ENCODE measurements around the gene EXOC3L2.

DNA sequence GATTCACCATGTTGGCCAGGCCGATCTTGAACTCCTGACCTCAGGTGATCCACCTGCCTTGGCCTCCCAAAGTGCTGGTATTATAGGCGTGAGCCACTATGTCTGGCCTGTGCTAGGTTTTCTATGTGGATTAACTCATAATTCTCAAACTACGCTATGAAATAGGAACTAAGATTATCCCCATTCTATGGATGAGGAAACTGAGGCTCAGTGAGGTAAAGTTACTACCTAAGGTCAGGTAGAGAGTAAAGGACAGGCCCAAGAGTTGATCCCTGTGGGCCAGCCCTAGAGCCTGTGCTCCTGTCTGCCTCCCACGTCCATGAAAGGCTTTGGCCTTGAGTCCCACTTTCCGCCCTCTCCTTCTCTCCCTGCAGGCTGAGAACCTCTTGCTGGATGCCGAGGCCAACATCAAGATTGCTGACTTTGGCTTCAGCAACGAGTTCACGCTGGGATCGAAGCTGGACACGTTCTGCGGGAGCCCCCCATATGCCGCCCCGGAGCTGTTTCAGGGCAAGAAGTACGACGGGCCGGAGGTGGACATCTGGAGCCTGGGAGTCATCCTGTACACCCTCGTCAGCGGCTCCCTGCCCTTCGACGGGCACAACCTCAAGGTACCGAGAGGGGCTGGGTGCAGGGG is 26.0 kb upstream of the EXOC3L2 start:
- TF ChIP-seq POLR2A (IDR thresholded peaks at IDR 0.05; ENCODE audit: low read depth, low read length) (no peak), FOS (IDR thresholded peaks at IDR 0.05; ENCODE audit: borderline replicate concordance, extremely low read depth, insufficient read length) (no peak), MXI1 (IDR thresholded peaks at IDR 0.05; ENCODE audit: low read depth, low read length) (no peak), CHD2 (IDR thresholded peaks at IDR 0.05; ENCODE audit: borderline replicate concordance, low read depth, low read length) (no peak), DPF2 (IDR thresholded peaks at IDR 0.05) (no peak), ETV6 (conservative IDR thresholded peaks at IDR 0.05 in 1 of 2, IDR thresholded peaks at IDR 0.05 in 1 of 2; ENCODE audit: borderline replicate concordance in 1 of 2, low read depth in 1 of 2) (no peak), TAF1 (IDR thresholded peaks at IDR 0.05; ENCODE audit: borderline replicate concordance, low read depth, low read length) (no peak), EZH2 (IDR thresholded peaks at IDR 0.05; ENCODE audit: borderline replicate concordance, control insufficient read depth, low read depth, low read length) (no peak), TCF12 (IDR thresholded peaks at IDR 0.05; ENCODE audit: low read depth, low read length) (no peak)
- TF ChIP-seq, protein P1, sequence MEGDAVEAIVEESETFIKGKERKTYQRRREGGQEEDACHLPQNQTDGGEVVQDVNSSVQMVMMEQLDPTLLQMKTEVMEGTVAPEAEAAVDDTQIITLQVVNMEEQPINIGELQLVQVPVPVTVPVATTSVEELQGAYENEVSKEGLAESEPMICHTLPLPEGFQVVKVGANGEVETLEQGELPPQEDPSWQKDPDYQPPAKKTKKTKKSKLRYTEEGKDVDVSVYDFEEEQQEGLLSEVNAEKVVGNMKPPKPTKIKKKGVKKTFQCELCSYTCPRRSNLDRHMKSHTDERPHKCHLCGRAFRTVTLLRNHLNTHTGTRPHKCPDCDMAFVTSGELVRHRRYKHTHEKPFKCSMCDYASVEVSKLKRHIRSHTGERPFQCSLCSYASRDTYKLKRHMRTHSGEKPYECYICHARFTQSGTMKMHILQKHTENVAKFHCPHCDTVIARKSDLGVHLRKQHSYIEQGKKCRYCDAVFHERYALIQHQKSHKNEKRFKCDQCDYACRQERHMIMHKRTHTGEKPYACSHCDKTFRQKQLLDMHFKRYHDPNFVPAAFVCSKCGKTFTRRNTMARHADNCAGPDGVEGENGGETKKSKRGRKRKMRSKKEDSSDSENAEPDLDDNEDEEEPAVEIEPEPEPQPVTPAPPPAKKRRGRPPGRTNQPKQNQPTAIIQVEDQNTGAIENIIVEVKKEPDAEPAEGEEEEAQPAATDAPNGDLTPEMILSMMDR (IDR thresholded peaks at IDR 0.05 in 2 of 3, conservative IDR thresholded peaks at IDR 0.05 in 1 of 3; ENCODE audit: control insufficient read depth in 2 of 3, extremely low read depth in 1 of 3, insufficient read depth in 1 of 3, low read depth in 3 of 3, low read length in 3 of 3): no peak
- TF ChIP-seq, protein P2, sequence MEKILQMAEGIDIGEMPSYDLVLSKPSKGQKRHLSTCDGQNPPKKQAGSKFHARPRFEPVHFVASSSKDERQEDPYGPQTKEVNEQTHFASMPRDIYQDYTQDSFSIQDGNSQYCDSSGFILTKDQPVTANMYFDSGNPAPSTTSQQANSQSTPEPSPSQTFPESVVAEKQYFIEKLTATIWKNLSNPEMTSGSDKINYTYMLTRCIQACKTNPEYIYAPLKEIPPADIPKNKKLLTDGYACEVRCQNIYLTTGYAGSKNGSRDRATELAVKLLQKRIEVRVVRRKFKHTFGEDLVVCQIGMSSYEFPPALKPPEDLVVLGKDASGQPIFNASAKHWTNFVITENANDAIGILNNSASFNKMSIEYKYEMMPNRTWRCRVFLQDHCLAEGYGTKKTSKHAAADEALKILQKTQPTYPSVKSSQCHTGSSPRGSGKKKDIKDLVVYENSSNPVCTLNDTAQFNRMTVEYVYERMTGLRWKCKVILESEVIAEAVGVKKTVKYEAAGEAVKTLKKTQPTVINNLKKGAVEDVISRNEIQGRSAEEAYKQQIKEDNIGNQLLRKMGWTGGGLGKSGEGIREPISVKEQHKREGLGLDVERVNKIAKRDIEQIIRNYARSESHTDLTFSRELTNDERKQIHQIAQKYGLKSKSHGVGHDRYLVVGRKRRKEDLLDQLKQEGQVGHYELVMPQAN (conservative IDR thresholded peaks at IDR 0.05): no peak

Data from GM12878 (cell line).